Activated CD4-positive, alpha-beta T cell treated with anti-CD3 and anti-CD28 coated beads for 1 hour (primary cell): ENCODE data around the gene CTSZ.
"Not testable (repeated sequence)": the region's sequence is repeated elsewhere in the genome, so short reads cannot be mapped to it uniquely, and the experiment has no call there.

Experiments used
- DNase-seq: peaks from one replicate; pipeline ENCODE4 v3.0.0-alpha.2; 2020

The CTSZ gene

DNA sequence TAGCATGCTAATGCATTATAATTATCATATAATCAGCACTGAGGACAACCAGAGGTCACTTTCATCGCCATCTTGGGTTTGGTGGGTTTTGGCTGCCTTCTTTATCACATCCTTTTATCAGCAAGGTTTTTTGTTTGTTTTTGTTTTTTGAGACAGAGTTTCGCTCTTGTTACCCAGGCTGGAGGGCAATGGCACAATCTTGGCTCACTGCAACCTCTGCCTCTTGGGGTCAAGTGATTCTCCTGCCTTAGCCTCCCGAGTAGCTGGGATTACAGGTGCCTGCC is 4.8 kb upstream of the CTSZ start:
- DNase-seq, result not testable (repeated sequence)

DNA sequence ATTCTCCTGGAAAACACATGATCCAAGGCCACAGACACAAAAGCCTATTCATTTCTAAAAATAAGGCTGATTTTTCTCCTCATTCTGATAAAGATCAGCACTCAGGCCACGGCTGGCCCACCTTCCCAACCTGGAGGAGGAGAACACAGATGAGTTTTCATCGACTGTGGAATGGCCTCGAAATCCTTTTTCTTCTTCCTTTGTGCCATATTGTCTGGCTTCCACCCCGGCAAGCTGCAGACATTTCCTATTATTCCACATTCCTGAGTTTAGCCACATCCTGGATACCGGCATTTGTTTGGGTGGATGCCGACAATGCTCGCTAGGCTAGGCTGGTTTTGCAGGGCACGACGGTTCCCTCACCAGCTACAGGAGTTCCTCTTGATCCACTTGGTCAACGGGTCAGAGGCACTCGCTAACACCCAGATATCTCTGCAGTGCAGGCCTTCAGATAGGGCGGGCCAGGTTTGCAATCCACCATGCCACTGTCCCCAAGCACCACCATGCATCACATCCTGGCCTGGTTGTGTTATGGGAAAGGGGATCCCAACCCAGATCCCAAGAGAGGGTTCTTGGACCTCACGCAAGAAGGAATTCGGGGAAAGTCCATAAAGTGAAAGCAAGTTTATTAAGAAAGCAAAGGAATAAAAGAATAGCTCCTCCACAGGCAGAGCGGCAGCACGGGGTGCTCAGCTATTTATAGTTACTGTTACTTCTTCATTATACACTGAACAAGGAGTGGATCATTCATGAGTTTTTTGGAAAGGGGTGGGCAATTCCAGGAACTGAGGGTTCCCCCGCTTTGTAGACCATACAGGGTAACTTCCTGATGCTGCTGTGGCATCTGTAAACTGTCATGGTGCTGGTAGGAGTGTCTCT is 4.2 kb upstream of the CTSZ start:
- DNase-seq, result no peak

DNA sequence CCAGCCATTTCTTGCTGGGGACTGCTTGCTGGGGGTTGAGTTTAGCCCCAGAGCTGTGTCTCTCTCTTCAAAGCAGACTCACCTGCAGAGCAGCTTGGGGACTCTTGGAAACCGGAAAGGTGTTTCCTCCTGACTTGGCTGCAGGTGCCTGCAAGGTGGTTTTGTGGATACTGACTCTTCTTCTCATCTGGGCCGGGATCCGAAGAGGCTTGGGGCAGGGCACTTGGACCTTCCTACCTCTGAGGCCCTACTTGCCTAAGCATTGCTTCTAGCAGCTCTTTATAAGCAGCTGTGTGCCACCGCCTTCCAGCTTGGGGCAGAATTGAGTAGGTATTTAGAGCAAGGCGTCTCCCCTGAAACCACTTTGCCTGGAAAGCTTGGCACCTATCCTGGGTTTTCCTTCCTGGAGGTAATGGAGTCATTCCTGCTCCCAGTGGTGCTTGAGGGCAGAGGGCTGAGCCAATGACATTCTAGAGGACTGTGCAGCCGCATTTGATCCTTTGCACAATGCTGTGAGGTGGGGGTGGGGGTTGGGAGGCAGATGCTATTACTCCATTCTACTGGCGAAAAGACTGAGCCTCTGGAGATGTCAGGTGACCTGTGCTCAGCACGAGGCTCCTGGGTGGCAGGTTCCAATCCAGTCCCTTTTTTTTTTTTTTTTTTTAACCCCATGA is 3.4 kb upstream of the CTSZ start:
- no peak for DNase-seq

DNA sequence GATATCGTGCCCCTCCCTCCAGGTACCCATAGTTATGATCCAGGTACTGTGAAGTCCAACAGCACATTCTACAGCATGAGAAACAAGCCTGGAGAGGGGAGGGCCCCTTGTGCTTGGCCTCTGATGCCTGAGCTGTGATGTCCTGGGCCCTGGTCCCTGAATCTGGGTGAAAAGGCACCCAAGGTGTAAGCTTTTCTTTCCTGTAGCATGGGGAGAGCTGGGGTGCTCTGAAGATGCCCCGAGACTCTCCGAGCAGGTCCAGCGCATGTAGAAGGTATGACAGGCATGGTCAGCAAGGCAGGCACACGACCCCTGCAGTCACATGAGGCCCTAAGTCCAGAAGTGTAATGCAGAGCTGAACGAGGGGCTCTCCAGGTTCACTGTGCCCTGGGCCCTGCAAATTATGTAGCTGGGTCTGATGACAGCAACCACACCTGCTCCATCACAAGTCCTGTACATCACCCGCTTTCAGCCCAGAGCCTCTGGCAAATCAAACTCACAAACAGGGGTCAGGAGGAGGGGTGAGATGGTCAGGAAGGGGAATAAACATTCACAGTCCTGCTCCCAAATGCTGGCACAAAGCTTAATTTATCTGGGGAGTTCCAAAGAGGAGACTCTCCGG is 1.8 kb upstream of the CTSZ start:
- DNase-seq, result no peak

DNA sequence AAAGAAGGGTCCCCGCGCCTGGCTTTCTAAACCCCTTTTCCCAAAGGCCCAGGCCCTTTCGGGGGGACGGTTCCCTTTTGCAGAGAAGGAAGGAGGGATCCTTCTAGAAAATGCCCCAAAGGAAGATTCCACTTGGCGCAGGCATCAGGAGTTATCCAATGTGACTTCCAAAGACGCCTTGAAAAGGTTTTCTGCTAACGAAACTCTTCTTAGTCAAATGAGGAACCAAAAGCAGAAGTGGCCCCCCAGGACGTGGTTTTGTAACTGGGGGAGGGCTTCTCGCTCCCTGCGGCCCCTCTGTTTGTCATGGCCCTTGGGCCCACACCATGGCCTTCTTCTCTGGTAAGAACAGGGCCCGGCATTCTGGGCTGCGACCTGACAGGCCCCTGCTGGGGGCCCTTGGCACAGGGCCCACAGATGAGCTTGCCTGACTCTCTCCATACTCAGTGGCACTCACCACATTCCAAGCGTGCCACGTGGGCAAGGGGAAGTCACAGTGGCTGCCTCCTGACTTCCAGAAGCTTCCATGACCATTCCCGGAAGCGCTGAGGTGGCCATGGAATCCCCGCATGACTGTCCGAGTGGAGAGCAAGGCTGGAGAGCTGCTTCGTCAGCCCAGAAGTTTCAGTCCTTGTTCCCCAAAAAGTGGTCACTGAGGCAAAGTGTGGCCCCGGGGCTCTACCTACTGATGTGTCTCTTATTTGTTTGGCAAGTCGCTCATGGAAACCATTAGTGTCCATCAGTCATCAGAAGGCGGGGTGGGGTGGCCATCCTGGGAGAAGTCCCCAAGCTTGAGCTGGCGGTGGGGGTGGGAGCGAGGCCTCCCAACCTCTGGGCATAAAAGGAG is 834 bp upstream of the CTSZ start:
- peak; percentile 6 for DNase-seq

DNA sequence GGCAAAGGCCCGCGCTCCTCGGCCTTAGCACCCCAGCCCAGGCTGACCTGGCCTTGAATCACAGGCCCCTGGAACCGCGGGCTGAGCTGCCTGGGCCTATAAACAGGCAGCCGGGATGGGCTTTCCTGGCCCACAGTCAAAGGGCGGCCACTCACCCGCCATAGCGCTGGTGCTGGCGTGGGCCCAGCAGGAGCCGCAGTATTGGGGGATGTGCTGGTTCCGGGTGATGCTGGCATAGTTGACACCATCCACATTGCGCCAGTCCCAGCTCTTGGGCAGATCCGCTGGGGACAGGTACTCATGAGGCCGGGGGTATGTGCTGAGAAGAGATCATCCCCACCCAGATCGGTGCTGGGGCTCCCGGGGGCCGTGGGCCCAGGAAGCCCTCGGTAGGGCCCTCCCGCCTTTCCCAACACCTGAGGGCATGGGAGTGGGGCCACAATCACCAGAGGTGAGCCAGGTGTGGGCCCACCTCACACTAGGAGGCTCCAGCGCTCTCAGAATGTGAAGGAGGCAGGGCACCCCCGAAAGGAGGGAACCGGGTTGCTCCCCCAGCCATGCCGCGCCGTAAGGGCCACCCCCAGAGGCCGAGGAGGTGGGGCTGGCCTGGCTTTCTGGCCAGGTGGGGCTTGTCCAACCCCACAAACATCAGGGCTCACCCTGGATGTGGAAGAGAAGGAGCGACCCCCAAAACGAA is 739 bp downstream of the CTSZ start:
- peak; percentile 7 for DNase-seq

DNA sequence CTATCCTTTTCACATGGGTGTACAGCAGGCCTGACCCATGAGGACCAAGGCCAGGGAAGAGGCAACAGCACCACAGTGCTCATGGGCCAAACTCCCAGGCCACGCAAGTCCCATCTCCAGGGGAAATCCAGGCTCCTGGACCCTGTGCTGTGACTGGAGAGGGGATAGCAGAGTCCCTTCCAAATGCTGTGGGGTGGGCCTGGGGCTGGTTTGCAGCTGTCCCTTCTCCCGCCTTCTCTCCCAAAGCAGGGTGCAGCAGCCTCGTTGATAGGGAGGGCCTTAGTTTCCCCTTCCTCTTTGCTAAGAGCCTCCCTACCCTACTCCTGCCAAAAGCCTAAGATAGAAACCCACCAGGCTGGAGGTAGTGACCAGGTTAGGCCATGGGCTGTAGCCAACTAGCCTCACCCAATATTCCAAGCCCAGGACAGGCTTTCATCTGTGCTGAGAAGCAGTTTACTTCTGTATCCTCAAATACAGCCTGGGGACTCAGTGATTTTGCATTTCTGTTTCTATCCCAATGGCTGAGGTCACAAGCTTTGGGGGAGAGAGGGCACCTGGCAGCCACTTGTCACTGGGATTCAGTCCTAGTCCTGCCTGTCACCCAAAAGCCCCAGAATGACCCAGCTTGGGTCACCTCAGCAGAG is 1.4 kb downstream of the CTSZ start:
- peak; percentile 6 for DNase-seq

DNA sequence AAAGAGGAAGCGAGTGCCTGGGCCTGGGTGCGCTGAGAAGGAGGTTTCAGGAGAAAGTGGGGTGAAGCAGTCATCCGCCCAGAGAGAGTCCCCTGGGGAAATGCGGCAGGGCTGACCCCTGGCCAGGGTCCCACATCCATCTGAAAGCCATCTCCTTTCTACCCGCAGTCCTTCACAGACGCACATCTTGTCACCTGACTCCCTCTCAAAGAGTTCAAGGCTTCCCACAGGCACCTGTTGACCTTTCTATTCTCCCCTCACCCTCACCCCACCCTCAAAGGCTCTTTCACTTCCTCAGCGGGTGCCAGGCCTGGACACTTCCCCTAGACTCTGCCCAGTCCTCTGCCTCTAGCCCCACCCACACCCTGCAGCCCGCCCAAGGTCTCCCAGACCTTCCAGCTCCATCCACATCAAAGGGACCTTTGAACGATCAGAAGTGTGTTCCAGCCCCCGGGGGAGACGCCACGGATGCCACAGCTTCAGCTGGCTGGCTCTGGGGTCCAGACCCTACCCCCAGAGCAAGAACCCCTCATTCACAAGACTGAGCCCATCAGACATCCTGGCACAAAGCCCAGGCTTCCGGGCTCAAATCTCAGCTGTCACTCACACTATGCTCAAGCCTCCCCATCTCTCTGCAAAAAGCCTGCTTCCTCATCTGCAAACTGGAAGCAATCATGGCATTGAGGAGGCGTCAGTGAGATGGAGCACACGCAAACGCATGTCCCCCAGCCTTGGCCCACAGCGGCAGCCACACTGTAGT is 2.1 kb downstream of the CTSZ start:
- peak; percentile 17 for DNase-seq

DNA sequence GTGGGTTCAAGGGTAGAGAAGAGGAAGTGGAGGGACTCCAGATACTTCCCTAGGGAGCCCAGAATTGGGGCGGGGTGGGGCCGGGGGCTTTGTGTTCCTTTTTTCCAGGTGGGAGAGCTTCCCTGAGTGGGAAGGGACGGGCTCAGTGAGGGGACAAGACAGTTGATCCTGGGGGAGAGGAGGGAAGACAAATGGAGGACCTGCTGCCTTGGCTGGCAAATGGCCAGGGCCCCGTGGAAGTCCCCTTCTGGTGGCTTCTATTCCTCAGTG is 2.6 kb downstream of the CTSZ start:
- DNase-seq, result no peak

DNA sequence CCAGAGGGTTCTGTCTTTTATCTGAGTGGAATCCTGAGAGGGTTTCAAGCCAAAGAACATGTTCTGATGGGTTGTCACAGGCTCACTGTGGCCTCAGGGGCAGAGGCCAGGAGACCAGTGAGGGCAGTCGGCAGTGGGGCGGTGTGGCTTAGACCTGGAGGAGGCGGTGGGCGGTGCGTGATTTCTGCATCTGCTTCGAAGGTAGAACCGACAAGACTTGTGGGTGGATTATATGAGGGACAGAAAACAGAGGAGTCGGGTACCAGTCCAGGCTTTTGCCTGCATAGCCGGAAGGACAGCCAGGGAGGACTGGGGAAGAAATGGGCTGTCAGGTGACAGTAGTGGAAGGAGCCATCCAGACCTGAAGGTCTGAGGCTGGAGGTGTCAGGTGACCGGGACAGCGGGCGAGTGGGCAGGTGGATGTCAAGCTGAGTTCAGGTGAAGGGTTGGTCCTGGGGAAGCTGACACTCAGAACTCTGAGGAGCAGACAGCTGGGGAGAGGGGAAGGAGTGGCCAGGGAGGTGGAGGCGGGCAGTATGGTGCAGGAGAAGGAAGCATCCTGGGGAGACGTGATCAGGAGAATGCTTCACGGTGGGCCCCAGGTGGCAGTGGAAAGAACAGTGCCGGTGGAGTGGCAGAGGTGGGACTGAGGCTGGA is 3.1 kb downstream of the CTSZ start:
- no peak for DNase-seq

DNA sequence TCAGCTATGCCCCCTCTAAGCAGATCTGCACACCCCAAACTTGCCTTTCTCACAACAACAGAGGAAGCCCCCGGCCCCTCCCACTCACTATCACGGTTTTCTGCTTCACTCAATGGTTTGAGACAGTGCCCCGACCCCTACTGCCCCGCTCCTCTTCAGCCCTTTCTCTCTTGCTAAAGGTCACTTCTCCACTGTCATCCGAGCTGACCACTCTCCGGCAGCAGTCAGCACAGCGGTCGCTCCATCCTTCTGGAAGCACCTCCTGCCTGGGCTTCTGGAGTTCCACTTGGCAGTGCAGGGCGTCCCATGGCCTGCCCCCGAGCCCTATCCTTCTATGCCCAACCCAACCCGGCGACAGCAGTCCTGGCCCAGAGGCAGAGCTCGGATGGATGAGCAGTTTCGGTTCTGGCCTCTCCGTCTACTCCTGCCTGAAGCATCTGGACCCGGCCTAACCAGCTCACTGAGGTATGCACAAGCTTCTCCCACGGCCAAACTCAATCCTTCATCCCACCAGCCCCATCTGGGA is 4.1 kb downstream of the CTSZ start:
- DNase-seq, result no peak

DNA sequence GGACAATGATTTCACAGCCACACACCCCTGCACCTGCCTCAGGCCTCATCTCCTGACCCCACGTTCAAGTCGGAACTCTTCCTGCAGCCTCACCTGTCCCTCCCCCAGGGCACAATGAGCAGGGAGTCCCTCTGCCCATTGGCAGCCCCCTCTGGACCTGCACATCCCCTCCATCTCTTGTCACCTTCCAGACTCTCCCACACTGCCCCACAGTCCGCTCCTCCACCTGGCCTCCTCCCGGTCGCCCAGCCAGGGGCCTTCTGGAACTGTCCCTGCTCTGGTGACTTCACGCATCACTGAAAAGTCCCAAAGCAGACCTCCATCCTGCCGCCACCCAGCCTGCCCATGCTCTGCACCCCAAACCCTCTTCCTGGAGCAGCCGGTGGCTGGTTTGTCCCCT is 4.7 kb downstream of the CTSZ start:
- DNase-seq, result no peak

DNA sequence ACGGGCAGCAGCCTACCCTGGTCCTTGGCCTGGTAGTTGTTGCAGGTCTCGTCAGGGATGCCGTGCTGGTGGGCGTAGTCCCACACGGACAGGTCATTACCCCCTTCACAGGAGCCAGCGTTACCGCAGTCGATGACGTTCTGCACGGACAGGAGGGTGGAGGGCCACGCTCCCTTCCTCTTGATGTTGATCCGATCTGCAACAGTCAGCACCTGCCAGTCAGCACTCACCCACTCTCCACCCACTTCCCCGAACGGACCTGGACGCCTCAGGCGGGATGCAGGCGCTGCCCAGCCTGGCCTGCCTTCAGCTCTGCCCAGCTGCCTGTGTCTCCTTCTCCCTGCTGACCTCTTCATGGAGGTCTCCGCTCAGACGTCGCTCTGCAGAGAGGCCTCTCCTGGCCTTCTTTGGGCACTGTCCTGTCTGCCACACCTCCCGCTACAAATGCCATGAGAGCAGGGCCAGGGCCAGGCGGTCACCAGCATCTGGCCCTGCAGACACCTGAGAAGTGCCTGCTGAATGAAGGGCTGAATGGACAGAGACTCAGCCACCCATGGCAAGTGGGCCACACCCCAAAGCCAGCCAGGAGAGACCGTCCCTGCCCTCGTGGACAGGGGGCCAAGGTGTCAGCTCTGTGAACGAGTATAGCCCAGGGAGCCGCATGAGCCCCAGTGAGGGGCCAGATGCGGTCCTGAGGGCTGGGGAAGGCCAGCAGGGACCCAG is 5.4 kb downstream of the CTSZ start:
- no peak for DNase-seq

DNA sequence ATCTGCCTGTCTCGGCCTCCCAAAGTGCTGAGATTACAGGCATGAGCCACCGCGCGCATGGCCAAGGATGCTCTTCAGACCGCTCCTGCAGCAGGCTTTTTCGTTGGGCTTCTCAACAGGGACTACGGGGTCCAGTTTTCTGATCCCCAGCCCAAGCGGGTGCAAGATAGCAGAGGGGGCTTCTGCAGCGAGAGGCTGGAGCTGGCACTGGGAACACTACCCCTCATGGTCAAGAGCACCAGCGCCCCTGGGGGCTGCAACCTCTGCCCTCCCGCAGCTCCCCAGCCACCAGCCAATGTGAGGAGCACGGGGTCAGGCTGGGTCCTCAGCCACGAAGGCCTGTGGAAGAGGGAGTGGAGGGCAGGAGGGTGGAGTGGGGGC is 6.0 kb downstream of the CTSZ start:
- DNase-seq, result no peak

DNA sequence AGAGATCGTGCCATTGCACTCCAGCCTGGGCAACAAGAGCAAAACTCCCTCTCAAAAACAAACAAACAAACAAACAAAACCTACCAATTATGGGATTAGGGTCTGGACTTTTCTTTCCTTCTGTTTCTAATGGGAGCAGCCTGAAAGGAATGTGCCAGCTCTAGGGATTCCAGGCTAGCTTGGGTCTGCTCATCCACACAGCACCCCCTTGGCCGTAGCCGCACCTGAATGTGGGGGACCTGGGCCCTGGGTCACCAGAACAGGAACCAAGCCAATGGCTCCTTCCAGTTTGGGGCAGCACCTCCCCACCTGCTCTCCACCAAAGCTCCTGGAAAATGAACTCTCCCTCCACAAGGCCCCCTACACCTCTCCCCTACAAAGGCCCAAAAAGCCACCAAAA is 6.7 kb downstream of the CTSZ start:
- DNase-seq, result no peak

DNA sequence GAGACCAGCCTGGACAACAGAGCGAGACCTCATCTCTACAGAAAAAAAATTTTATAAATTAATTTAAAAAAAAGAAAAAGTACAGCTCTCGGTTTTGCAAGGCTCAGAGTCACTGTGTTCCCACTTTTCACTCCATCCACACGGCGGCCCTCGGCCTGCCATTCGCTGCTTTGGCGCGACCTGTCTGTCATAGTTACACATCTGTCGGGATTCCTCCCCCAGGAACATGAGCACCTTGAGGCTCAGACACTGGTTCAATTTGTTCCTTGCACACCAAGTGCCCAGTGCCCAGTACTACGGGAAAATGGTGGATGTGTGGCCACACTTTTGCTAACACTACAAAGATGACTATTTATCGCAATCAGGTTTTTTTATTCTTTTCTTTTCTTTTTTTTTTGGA is 8.4 kb downstream of the CTSZ start:
- no peak for DNase-seq

DNA sequence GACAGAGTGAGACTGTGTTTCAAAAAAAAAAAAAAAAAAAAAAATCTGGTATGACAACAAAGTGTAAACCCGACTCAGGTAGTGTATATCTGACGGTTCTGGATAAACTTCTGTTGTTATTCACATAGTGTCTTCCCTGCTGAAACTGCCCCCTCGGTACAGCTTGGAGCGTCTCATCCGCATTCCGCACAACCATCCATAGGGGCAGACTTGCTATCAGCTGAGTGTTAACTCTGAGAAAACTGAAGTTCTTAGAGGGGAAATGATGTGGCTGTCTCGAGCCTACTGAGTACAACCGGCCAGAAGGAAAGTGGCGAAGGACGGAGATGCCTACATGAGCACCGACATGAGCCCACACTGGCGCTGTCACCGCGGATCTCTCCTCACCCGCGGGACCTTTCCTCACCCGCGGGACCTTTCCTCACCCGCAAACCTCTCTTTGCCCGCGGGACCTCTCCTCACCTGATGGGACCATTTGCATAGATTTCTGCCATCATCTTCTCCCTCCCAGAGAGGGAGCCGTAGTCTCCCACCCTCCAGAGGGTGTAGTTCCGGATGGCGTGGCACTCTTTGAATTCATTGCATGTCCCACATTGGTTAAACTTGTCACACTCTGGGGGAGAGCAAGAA is 9.8 kb downstream of the CTSZ start:
- no peak for DNase-seq

DNA sequence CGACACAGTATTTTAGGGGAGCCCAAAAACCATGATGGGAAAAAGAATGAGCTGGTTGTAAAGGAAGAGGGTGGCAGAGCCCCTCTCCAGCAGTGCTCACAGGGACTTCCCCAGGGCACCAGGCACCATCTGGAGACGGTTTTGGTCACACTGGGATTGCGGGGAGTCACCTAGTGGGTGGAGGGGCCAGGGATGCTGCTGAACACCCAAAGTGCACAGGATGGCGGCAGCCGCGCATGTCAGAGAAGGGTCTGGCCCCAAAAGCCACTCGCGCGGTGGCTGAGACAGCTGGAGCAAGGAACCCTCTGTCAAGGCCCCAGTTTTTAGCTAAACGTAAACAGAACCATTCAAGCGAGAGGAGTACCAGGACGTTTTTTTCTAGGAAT is 10.8 kb downstream of the CTSZ start:
- DNase-seq, result no peak

DNA sequence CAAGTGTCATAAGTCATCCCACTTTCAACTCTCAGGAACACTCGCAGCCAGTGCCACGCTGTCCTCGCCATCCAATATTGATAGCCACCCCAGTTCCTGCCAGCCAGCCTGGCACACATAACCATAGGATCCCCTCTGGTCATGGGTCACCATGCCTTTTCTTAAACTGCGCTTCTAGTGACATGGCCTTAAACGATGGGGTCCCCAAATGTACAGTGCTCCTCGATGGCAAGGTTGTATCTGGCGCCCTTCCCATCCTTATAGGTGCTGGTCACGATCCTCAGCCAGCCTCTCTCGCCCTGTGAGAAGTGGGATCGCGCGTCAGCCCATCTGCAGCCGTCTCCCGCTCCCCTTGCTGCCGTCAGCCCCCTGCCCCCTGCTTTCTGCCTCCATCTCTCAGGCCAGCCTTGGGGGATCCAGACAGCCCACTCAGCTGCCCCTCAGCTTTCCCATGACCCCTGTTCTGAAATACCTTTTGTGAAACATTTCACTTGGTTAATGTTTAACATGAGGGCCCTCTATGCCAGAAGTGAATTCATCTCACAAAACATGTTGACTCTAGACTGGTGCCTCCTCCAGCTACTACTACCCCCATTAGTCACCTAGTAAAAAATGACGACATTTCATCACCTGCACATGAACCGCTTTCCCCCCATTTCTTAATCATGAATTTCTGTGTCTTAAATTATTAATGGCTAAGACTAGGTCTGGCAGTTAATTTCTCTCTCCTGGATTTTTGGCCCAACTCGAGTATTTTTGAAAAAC is 11.4 kb downstream of the CTSZ start:
- no peak for DNase-seq
